ENCODE data around the gene GPR137.

- no peak for TF ChIP-seq FOXA1 (IDR thresholded peaks at IDR 0.05)
- TF ChIP-seq FOXK2 (IDR thresholded peaks at IDR 0.05), result no peak
- no peak for TF ChIP-seq ARNT (IDR thresholded peaks at IDR 0.05)
Measured at GRCh38 chr11:64320556-64320955, 34.9 kb downstream of the GPR137 start.

Measured in HEK293T (cell line).